Astrocyte (in vitro differentiated cells and primary cell): ENCODE data around the gene ARFIP1.

ENCODE experiments used
- CTCF ChIP-seq: IDR thresholded peaks from 2 replicates; pipeline ENCODE4 v1.5.1; 2011; ENCODE audit warnings: low read depth, mild to moderate bottlenecking, inconsistent platforms, low read length, moderate library complexity; ENCODE audit not compliant: insufficient read depth
- EZH2 ChIP-seq: IDR thresholded peaks from 2 replicates; pipeline ENCODE4 v1.6.1; 2012; ENCODE audit warnings: mild to moderate bottlenecking, low read length, inconsistent platforms; ENCODE audit not compliant: insufficient read depth

GRCh38 chr4:152940461-152940860, 160.7 kb downstream of the ARFIP1 start:
- TF ChIP-seq CTCF (no peak), EZH2 (no peak)
